B cell (primary cell): ENCODE results near the gene FTO.

Source experiments
- EZH2 ChIP-seq: IDR thresholded peaks from 2 replicates; pipeline ENCODE4 v1.6.1; 2012; ENCODE audit warnings: borderline replicate concordance, low read depth, mild to moderate bottlenecking, moderate library complexity, low read length; ENCODE audit not compliant: insufficient read depth, poor library complexity, severe bottlenecking
- TF ChIP-seq, protein P1 (sequence below): fragments of 200-600 bp; IDR thresholded peaks from one replicate; pipeline ENCODE4 v1.8.0; 2022; ENCODE audit warnings: antibody characterized with exemption, mild to moderate bottlenecking

DNA sequence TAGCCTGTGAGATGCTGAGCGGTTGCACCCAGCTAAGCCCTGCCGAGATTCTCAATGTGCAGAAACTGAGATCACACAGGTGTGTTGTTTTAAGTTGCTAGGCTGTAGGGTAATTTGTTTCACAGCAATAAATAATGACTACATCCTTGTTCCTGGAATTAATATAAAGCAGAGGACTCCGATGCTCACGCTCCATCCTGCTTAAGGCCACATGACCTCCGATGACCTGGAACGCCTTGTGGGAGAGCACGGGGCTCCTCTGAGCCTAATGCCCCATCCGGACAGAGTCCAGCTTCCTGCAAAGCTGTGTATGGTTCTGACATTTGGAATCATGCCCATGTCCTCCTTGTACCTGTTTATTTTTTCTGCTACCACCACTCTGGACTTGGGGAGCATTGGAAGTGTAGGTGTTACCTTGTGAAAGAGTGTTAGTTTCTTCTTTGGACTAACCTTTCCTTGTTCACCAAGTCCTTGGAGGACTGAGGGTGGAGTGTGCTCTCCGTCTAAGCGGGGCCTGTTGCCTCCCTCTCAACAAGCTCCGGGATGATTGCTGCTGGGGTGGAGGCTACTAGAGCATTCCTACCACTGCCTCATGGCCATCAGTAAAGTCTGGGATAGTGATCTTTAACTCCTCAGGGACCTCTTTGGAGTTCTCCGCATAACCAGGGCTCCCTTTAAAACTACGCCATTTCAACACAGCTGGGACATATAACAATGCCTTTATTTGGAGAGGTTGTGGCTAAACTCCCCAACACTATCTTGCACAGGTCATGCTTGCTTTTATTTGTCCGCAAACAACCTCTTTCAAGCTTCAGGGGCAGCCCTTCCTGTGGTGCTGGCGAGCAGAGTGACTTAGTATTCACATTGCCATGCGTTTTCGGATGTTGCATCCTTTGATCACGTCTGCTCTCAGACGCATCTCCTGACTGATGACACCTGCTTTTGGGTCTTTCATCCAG, 457.3 kb downstream of the FTO start:
- TF ChIP-seq, protein P1, sequence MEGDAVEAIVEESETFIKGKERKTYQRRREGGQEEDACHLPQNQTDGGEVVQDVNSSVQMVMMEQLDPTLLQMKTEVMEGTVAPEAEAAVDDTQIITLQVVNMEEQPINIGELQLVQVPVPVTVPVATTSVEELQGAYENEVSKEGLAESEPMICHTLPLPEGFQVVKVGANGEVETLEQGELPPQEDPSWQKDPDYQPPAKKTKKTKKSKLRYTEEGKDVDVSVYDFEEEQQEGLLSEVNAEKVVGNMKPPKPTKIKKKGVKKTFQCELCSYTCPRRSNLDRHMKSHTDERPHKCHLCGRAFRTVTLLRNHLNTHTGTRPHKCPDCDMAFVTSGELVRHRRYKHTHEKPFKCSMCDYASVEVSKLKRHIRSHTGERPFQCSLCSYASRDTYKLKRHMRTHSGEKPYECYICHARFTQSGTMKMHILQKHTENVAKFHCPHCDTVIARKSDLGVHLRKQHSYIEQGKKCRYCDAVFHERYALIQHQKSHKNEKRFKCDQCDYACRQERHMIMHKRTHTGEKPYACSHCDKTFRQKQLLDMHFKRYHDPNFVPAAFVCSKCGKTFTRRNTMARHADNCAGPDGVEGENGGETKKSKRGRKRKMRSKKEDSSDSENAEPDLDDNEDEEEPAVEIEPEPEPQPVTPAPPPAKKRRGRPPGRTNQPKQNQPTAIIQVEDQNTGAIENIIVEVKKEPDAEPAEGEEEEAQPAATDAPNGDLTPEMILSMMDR: no peak
- no peak for TF ChIP-seq EZH2
